ENCODE measurements around the gene PPP1R15B.

PPP1R15B gene

GRCh38 chr1:204420039-204421004 is 8.7 kb upstream of the PPP1R15B start:
- peak; percentile 47 for DNase-seq

- DNase-seq = no peak
These were observed 7.4 kb upstream of the PPP1R15B start for GRCh38 chr1:204419064-204419403.

- peak; percentile 19 for DNase-seq
These were observed 6.8 kb upstream of the PPP1R15B start for GRCh38 chr1:204418174-204419063.

- peak; percentile 98 for DNase-seq
These were observed 5.7 kb upstream of the PPP1R15B start for GRCh38 chr1:204417074-204417997.

- no peak for DNase-seq
These were observed 5.0 kb upstream of the PPP1R15B start for GRCh38 chr1:204416589-204417073.

- DNase-seq = no peak
These were observed 3.7 kb upstream of the PPP1R15B start for GRCh38 chr1:204415351-204415750.

GRCh38 chr1:204414016-204414415 is 2.4 kb upstream of the PPP1R15B start:
- DNase-seq = peak; percentile 90

GRCh38 chr1:204413170-204413535 is 1.5 kb upstream of the PPP1R15B start:
- peak; percentile 17 for DNase-seq

GRCh38 chr1:204410688-204411450 is 748 bp downstream of the PPP1R15B start:
- peak; percentile 50 for DNase-seq

GRCh38 chr1:204409836-204410687 is 1.6 kb downstream of the PPP1R15B start:
- no peak for DNase-seq

GRCh38 chr1:204409123-204409522 is 2.5 kb downstream of the PPP1R15B start:
- DNase-seq = peak; percentile 28

GRCh38 chr1:204408602-204409001 is 3.0 kb downstream of the PPP1R15B start:
- no peak for DNase-seq

- peak; percentile 12 for DNase-seq
These were observed 3.5 kb downstream of the PPP1R15B start for GRCh38 chr1:204408074-204408507.

- DNase-seq = no peak
These were observed 4.2 kb downstream of the PPP1R15B start for GRCh38 chr1:204407295-204407971.

- DNase-seq = no peak
These were observed 5.0 kb downstream of the PPP1R15B start for GRCh38 chr1:204406621-204407020.

- DNase-seq = no peak
These were observed 5.6 kb downstream of the PPP1R15B start for GRCh38 chr1:204405988-204406387.

- no peak for DNase-seq
These were observed 7.0 kb downstream of the PPP1R15B start for GRCh38 chr1:204404629-204405028.

- DNase-seq = no peak
These were observed 9.2 kb downstream of the PPP1R15B start for GRCh38 chr1:204402391-204402790.

GRCh38 chr1:204401730-204402129 is 9.9 kb downstream of the PPP1R15B start:
- no peak for DNase-seq

All from inflammatory macrophage treated with lipopolysaccharide for 4 hours (primary cell).